ENCODE measurements around the gene SGCE. TPM values are rescaled to one million over a fixed set of nuclear protein-coding genes. Genes with fewer than 3 reads are reported as not detected.

The SGCE gene
- total RNA-seq, 1 donor from 2014 or later: 6.5 TPM

GRCh38 chr7:94660006-94660405 lies 4.1 kb upstream of the SGCE start:
- ATAC-seq (no peak), DNase-seq (ENCODE audit: low spot score) (no peak)

GRCh38 chr7:94658826-94659225 lies 2.9 kb upstream of the SGCE start:
- ATAC-seq (no peak), DNase-seq (ENCODE audit: low spot score) (no peak)

- ATAC-seq (peak; percentile 86), DNase-seq (ENCODE audit: low spot score) (peak; percentile 95)
Observed at GRCh38 chr7:94657771-94658693, 2.1 kb upstream of the SGCE start.

- no peak for ATAC-seq
Observed at GRCh38 chr7:94656925-94657731, 1.2 kb upstream of the SGCE start.

GRCh38 chr7:94656658-94656924 lies 658 bp upstream of the SGCE start:
- ATAC-seq: no peak
- DNase-seq (ENCODE audit: low spot score): no peak

More at GRCh38 chr7:94656925-94657731, 1.2 kb upstream of the SGCE start:
- DNase-seq (ENCODE audit: low spot score): no peak

- DNase-seq (ENCODE audit: low spot score) (peak; percentile 43), ATAC-seq (no peak)
Observed at GRCh38 chr7:94655126-94655847, 646 bp downstream of the SGCE start.

GRCh38 chr7:94654783-94655125 lies 1.2 kb downstream of the SGCE start:
- no peak for ATAC-seq
- DNase-seq (ENCODE audit: low spot score): no peak

GRCh38 chr7:94650147-94651051 lies 5.5 kb downstream of the SGCE start:
- peak; percentile 54 for ATAC-seq
- DNase-seq (ENCODE audit: low spot score): no peak

- no peak for DNase-seq (ENCODE audit: low spot score)
Observed at GRCh38 chr7:94649450-94649849, 6.5 kb downstream of the SGCE start.

GRCh38 chr7:94648731-94649130 lies 7.2 kb downstream of the SGCE start:
- ATAC-seq: no peak
- DNase-seq (ENCODE audit: low spot score): no peak

More at GRCh38 chr7:94649450-94649849, 6.5 kb downstream of the SGCE start:
- no peak for ATAC-seq

- DNase-seq (ENCODE audit: low spot score) (no peak), ATAC-seq (no peak)
Observed at GRCh38 chr7:94647295-94647694, 8.6 kb downstream of the SGCE start.

- DNase-seq (ENCODE audit: low spot score) (no peak), ATAC-seq (no peak)
Observed at GRCh38 chr7:94643771-94644545, 12.0 kb downstream of the SGCE start.

GRCh38 chr7:94642838-94643653 lies 12.9 kb downstream of the SGCE start:
- peak; percentile 47 for ATAC-seq

GRCh38 chr7:94639384-94639783 lies 16.5 kb downstream of the SGCE start:
- DNase-seq (ENCODE audit: low spot score) (no peak), ATAC-seq (no peak)

More at GRCh38 chr7:94642838-94643653, 12.9 kb downstream of the SGCE start:
- no peak for DNase-seq (ENCODE audit: low spot score)

- no peak for ATAC-seq
- no peak for DNase-seq (ENCODE audit: low spot score)
Observed at GRCh38 chr7:94635687-94636086, 20.2 kb downstream of the SGCE start.

- ATAC-seq: no peak
- no peak for DNase-seq (ENCODE audit: low spot score)
Observed at GRCh38 chr7:94634502-94634901, 21.4 kb downstream of the SGCE start.

- DNase-seq (ENCODE audit: low spot score) (no peak), ATAC-seq (no peak)
Observed at GRCh38 chr7:94633687-94634086, 22.2 kb downstream of the SGCE start.

- ATAC-seq: peak; percentile 44
- no peak for DNase-seq (ENCODE audit: low spot score)
Observed at GRCh38 chr7:94633014-94633341, 23.0 kb downstream of the SGCE start.
